Osteoblast (primary cell): ENCODE measurements around the gene HLTF. TPM values are rescaled to one million over a fixed set of nuclear protein-coding genes. Genes with fewer than 3 reads are reported as not detected.

ENCODE experiments used
- DNase-seq: peaks from one replicate; pipeline ENCODE4 v3.0.0; 2011; ENCODE audit warnings: low spot score, mixed read lengths; ENCODE audit not compliant: insufficient read length; ENCODE audit errors: missing footprints
- H2AFZ ChIP-seq: 2 replicates; pipeline ENCODE4 v1.6.0; 2011; ENCODE audit warnings: mild to moderate bottlenecking, low read length
- H3K27ac ChIP-seq: 2 replicates; pipeline ENCODE4 v1.5.1; 2011; ENCODE audit warnings: mild to moderate bottlenecking, low read depth, low read length, moderate library complexity
- H3K27me3 ChIP-seq: 2 replicates; pipeline ENCODE4 v1.6.0; 2012; ENCODE audit warnings: mild to moderate bottlenecking, control low read depth, inconsistent platforms, low read length, moderate library complexity; ENCODE audit not compliant: insufficient read depth
- H3K36me3 ChIP-seq: 2 replicates; pipeline ENCODE4 v1.5.1; 2011; ENCODE audit warnings: mild to moderate bottlenecking, low read length, control low read depth, moderate library complexity; ENCODE audit not compliant: insufficient read depth
- H3K4me1 ChIP-seq: 2 replicates; pipeline ENCODE4 v1.5.1; 2011; ENCODE audit warnings: mild to moderate bottlenecking, low read length, control low read depth, moderate library complexity; ENCODE audit not compliant: insufficient read depth
- H3K4me2 ChIP-seq: 2 replicates; pipeline ENCODE4 v1.6.0; 2011; ENCODE audit warnings: mild to moderate bottlenecking, low read length; ENCODE audit not compliant: insufficient read depth
- H3K4me3 ChIP-seq: fragments of 200-600 bp; sonication (generic); 3 replicates; pipeline ENCODE4 v1.5.1; 2012; ENCODE audit warnings: mild to moderate bottlenecking, low read length, inconsistent platforms; ENCODE audit not compliant: insufficient read depth
- H3K79me2 ChIP-seq: 2 replicates; pipeline ENCODE4 v1.6.0; 2012; ENCODE audit warnings: mild to moderate bottlenecking, low read length, control low read depth, inconsistent platforms; ENCODE audit not compliant: insufficient read depth
- H3K9me3 ChIP-seq: 2 replicates; pipeline ENCODE4 v1.5.1; 2011; ENCODE audit warnings: low read depth, low read length, control low read depth
- H4K20me1 ChIP-seq: 2 replicates; pipeline ENCODE4 v1.6.0; 2012; ENCODE audit warnings: mild to moderate bottlenecking, low read length, control low read depth; ENCODE audit not compliant: insufficient read depth
- total RNA-seq: library from RNA; depleted of rRNA; stranded (reverse); fragments of >200 nt; gene quantifications from 2 replicates; pipeline ENCODE4 v1.2.3, GENCODE V29; 2012
- TF ChIP-seq, protein P1 (sequence below): IDR thresholded peaks from 2 replicates; pipeline ENCODE4 v1.5.1; 2011; ENCODE audit warnings: mild to moderate bottlenecking, low read depth, low read length, moderate library complexity; ENCODE audit errors: extremely low read depth

Gene HLTF
- total RNA-seq, 1 donor, result 42.0 TPM

- Histone ChIP-seq H3K27ac (no peak overlapping the region), H3K79me2 (peaks cover 3% of the 10 kb centered on the region), H4K20me1 (no peaks in the 10 kb centered on the region), H3K36me3 (peaks cover 13% of the 10 kb centered on the region), H3K4me2 (no peak overlapping the region), H3K4me1 (peaks cover 16% of the 10 kb centered on the region), H3K9me3 (no peaks in the 10 kb centered on the region), H3K4me3 (no peak overlapping the region), H3K27me3 (no peaks in the 10 kb centered on the region), H2AFZ (no peak overlapping the region)
- no peak for DNase-seq
- TF ChIP-seq, protein P1, sequence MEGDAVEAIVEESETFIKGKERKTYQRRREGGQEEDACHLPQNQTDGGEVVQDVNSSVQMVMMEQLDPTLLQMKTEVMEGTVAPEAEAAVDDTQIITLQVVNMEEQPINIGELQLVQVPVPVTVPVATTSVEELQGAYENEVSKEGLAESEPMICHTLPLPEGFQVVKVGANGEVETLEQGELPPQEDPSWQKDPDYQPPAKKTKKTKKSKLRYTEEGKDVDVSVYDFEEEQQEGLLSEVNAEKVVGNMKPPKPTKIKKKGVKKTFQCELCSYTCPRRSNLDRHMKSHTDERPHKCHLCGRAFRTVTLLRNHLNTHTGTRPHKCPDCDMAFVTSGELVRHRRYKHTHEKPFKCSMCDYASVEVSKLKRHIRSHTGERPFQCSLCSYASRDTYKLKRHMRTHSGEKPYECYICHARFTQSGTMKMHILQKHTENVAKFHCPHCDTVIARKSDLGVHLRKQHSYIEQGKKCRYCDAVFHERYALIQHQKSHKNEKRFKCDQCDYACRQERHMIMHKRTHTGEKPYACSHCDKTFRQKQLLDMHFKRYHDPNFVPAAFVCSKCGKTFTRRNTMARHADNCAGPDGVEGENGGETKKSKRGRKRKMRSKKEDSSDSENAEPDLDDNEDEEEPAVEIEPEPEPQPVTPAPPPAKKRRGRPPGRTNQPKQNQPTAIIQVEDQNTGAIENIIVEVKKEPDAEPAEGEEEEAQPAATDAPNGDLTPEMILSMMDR, result no peak
Measured at GRCh38 chr3:149044339-149045083, 41.8 kb downstream of the HLTF start.

GRCh38 chr3:149042789-149043386 is 43.4 kb downstream of the HLTF start:
- H2AFZ ChIP-seq, result no peak overlapping the region
- H3K4me1 ChIP-seq, result peaks cover 16% of the 10 kb centered on the region
- peak overlapping the region; percentile 39 for H3K4me2 ChIP-seq
- no peaks in the 10 kb centered on the region for H3K9me3 ChIP-seq
- peaks cover 24% of the 10 kb centered on the region for H3K36me3 ChIP-seq
- no peak overlapping the region for H3K4me3 ChIP-seq
- TF ChIP-seq, protein P1, result no peak
- H3K79me2 ChIP-seq, result peaks cover 3% of the 10 kb centered on the region
- no peaks in the 10 kb centered on the region for H3K27me3 ChIP-seq
- DNase-seq, result no peak
- peak overlapping the region; percentile 42 for H3K27ac ChIP-seq
- H4K20me1 ChIP-seq, result no peaks in the 10 kb centered on the region

- Histone ChIP-seq H3K9me3 (no peaks in the 10 kb centered on the region), H3K4me1 (peaks cover 12% of the 10 kb centered on the region), H2AFZ (no peak overlapping the region), H3K27ac (no peak overlapping the region), H4K20me1 (no peaks in the 10 kb centered on the region), H3K4me3 (no peak overlapping the region), H3K27me3 (no peaks in the 10 kb centered on the region), H3K36me3 (peaks cover 31% of the 10 kb centered on the region), H3K79me2 (peaks cover 3% of the 10 kb centered on the region), H3K4me2 (no peak overlapping the region)
- DNase-seq, result no peak
- TF ChIP-seq, protein P1, result no peak
Measured at GRCh38 chr3:149038322-149038721, 48.0 kb downstream of the HLTF start.

GRCh38 chr3:149037684-149038083 is 48.6 kb downstream of the HLTF start:
- H3K27ac ChIP-seq, result no peak overlapping the region
- no peaks in the 10 kb centered on the region for H3K27me3 ChIP-seq
- no peaks in the 10 kb centered on the region for H3K9me3 ChIP-seq
- no peak overlapping the region for H3K4me3 ChIP-seq
- H3K4me2 ChIP-seq, result no peak overlapping the region
- H3K4me1 ChIP-seq, result peaks cover 5% of the 10 kb centered on the region
- H3K79me2 ChIP-seq, result peaks cover 3% of the 10 kb centered on the region
- no peaks in the 10 kb centered on the region for H4K20me1 ChIP-seq
- H2AFZ ChIP-seq, result no peak overlapping the region
- DNase-seq, result no peak
- TF ChIP-seq, protein P1, result no peak
- H3K36me3 ChIP-seq, result peaks cover 31% of the 10 kb centered on the region
